ENCODE results near the gene PIBF1. TPM values are rescaled to one million over a fixed set of nuclear protein-coding genes. Genes with fewer than 3 reads are reported as not detected.

The PIBF1 gene
- total RNA-seq, 1 experiment from 2014 or later = 12.9 TPM

DNA sequence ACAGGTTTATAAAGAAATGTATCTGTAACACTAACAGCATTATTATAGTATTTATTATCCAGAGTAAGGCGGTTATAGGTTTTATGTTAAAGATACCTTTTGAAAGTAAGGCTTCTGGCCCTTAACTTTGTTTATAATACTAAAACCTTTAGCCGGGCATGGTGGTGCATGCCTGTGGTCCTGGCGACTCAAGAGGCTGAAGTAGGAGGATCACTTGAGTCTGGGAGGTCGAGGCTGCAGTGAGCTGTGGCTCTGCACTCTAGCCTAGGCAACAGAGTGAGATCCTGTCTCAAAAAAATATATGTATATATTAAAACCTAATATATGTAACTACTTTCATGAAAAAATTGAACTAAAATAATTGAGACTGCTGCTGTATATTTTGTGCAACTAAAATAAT, 178.2 kb downstream of the PIBF1 start:
- Mint-ChIP-seq H3K27ac (peak overlapping the region; percentile 87; the same call in 1 of the 2 replicates), H3K4me3 (peak overlapping the region; percentile 30; the same call in 1 of the 2 replicates), H3K36me3 (peaks cover 10% of the 10 kb centered on the region), H3K4me1 (peaks cover 16% of the 10 kb centered on the region), H3K9me3 (peaks cover 9% of the 10 kb centered on the region), H3K27me3 (ENCODE audit: low read depth) (no peaks in the 10 kb centered on the region)
- ATAC-seq = no peak
- POLR2A ChIA-PET = interaction anchor here (0.7 kb wide), 1 partner anchor 257 kb away, joined by 3 read pairs; no protein-coding TSS in a partner anchor
- DNase-seq (ENCODE audit: low spot score) = no peak
- TF ChIP-seq SMAD4 (CRISPR knock-in tag; IDR thresholded peaks at IDR 0.05) = no peak
- TF ChIP-seq, protein P1, sequence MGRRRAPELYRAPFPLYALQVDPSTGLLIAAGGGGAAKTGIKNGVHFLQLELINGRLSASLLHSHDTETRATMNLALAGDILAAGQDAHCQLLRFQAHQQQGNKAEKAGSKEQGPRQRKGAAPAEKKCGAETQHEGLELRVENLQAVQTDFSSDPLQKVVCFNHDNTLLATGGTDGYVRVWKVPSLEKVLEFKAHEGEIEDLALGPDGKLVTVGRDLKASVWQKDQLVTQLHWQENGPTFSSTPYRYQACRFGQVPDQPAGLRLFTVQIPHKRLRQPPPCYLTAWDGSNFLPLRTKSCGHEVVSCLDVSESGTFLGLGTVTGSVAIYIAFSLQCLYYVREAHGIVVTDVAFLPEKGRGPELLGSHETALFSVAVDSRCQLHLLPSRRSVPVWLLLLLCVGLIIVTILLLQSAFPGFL (CRISPR knock-in tag; IDR thresholded peaks at IDR 0.05; ENCODE audit: borderline replicate concordance) = no peak
- TF ChIP-seq SMAD3 (CRISPR knock-in tag; IDR thresholded peaks at IDR 0.05; ENCODE audit: borderline replicate concordance) = no peak
- TF ChIP-seq NR3C1 (CRISPR knock-in tag; conservative IDR thresholded peaks at IDR 0.05; ENCODE audit: low read depth) = no peak
- no peak for TF ChIP-seq NFE2L1 (CRISPR knock-in tag; IDR thresholded peaks at IDR 0.05)
- no peak for TF ChIP-seq NR1H2 (CRISPR knock-in tag; IDR thresholded peaks at IDR 0.05)
- TF ChIP-seq FOXK1 (CRISPR knock-in tag; IDR thresholded peaks at IDR 0.05) = no peak
- no peak for TF ChIP-seq MYBL2 (CRISPR knock-in tag; IDR thresholded peaks at IDR 0.05)
- no peak for TF ChIP-seq GTF2I (CRISPR knock-in tag; conservative IDR thresholded peaks at IDR 0.05)
- TF ChIP-seq, protein P2, sequence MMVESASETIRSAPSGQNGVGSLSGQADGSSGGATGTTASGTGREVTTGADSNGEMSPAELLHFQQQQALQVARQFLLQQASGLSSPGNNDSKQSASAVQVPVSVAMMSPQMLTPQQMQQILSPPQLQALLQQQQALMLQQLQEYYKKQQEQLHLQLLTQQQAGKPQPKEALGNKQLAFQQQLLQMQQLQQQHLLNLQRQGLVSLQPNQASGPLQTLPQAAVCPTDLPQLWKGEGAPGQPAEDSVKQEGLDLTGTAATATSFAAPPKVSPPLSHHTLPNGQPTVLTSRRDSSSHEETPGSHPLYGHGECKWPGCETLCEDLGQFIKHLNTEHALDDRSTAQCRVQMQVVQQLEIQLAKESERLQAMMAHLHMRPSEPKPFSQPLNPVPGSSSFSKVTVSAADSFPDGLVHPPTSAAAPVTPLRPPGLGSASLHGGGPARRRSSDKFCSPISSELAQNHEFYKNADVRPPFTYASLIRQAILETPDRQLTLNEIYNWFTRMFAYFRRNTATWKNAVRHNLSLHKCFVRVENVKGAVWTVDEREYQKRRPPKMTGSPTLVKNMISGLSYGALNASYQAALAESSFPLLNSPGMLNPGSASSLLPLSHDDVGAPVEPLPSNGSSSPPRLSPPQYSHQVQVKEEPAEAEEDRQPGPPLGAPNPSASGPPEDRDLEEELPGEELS (CRISPR knock-in tag; IDR thresholded peaks at IDR 0.05) = no peak
- TF ChIP-seq HMGA2 (CRISPR knock-in tag; IDR thresholded peaks at IDR 0.05) = no peak
- TF ChIP-seq, protein P3, sequence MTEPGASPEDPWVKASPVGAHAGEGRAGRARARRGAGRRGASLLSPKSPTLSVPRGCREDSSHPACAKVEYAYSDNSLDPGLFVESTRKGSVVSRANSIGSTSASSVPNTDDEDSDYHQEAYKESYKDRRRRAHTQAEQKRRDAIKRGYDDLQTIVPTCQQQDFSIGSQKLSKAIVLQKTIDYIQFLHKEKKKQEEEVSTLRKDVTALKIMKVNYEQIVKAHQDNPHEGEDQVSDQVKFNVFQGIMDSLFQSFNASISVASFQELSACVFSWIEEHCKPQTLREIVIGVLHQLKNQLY (CRISPR knock-in tag; IDR thresholded peaks at IDR 0.05) = no peak
- TF ChIP-seq, protein P4, sequence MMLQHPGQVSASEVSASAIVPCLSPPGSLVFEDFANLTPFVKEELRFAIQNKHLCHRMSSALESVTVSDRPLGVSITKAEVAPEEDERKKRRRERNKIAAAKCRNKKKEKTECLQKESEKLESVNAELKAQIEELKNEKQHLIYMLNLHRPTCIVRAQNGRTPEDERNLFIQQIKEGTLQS (CRISPR knock-in tag; conservative IDR thresholded peaks at IDR 0.05) = no peak
- TF ChIP-seq, protein P5, sequence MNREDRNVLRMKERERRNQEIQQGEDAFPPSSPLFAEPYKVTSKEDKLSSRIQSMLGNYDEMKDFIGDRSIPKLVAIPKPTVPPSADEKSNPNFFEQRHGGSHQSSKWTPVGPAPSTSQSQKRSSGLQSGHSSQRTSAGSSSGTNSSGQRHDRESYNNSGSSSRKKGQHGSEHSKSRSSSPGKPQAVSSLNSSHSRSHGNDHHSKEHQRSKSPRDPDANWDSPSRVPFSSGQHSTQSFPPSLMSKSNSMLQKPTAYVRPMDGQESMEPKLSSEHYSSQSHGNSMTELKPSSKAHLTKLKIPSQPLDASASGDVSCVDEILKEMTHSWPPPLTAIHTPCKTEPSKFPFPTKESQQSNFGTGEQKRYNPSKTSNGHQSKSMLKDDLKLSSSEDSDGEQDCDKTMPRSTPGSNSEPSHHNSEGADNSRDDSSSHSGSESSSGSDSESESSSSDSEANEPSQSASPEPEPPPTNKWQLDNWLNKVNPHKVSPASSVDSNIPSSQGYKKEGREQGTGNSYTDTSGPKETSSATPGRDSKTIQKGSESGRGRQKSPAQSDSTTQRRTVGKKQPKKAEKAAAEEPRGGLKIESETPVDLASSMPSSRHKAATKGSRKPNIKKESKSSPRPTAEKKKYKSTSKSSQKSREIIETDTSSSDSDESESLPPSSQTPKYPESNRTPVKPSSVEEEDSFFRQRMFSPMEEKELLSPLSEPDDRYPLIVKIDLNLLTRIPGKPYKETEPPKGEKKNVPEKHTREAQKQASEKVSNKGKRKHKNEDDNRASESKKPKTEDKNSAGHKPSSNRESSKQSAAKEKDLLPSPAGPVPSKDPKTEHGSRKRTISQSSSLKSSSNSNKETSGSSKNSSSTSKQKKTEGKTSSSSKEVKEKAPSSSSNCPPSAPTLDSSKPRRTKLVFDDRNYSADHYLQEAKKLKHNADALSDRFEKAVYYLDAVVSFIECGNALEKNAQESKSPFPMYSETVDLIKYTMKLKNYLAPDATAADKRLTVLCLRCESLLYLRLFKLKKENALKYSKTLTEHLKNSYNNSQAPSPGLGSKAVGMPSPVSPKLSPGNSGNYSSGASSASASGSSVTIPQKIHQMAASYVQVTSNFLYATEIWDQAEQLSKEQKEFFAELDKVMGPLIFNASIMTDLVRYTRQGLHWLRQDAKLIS (CRISPR knock-in tag; IDR thresholded peaks at IDR 0.05; ENCODE audit: borderline replicate concordance) = no peak
- no peak for TF ChIP-seq TCF7 (CRISPR knock-in tag; IDR thresholded peaks at IDR 0.05; ENCODE audit: low read depth)
- no peak for TF ChIP-seq ZNF396 (CRISPR knock-in tag; IDR thresholded peaks at IDR 0.05; ENCODE audit: borderline replicate concordance)
- no peak for TF ChIP-seq ZNF416 (CRISPR knock-in tag; IDR thresholded peaks at IDR 0.05)
- TF ChIP-seq, protein P6, sequence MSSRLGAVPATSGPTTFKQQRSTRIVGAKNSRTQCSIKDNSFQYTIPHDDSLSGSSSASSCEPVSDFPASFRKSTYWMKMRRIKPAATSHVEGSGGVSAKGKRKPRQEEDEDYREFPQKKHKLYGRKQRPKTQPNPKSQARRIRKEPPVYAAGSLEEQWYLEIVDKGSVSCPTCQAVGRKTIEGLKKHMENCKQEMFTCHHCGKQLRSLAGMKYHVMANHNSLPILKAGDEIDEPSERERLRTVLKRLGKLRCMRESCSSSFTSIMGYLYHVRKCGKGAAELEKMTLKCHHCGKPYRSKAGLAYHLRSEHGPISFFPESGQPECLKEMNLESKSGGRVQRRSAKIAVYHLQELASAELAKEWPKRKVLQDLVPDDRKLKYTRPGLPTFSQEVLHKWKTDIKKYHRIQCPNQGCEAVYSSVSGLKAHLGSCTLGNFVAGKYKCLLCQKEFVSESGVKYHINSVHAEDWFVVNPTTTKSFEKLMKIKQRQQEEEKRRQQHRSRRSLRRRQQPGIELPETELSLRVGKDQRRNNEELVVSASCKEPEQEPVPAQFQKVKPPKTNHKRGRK (CRISPR knock-in tag; IDR thresholded peaks at IDR 0.05; ENCODE audit: borderline replicate concordance) = no peak
- no peak for TF ChIP-seq ZNF219 (CRISPR knock-in tag; IDR thresholded peaks at IDR 0.05; ENCODE audit: borderline replicate concordance)
- CTCF ChIA-PET = no interaction called here

Measured in WTC11 (cell line).